Suppressor macrophage (primary cell): Measurements from ENCODE around the gene DOC2A.
A peak's percentile ranks its signal among the peaks of the same experiment; 100 is the strongest.
"Not testable (repeated sequence)": the region's sequence is repeated elsewhere in the genome, so short reads cannot be mapped to it uniquely, and the experiment has no call there.

Source experiments
- DNase-seq, 4 experiments: peaks; one replicate each; pipeline ENCODE4 v3.0.0-alpha.2; 2020 to 2022

DOC2A gene

DNA sequence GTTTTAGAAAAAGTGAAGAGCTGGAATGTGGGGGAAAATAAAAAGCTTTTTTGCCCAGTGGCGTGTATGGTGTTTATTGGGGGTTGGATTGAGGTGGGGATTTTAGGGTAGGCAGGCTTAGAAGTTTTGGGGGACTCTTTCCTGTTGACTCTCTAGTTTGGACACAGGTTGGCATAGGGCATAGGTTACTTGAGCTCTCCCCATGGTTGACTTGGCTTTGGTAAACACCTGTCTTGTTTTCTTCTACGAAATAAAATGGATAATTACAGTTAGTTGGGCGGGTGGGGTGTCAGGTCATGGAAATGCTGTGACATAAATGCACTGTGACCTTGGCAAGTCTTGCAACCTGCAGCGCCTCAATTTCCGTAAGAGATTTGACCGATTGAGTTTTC is 37.8 kb downstream of the DOC2A start:
- DNase-seq: no peak

- peak in 1 of 4 experiments; percentile 17 for DNase-seq
These were observed 38.3 kb downstream of the DOC2A start for GRCh38 chr16:29972500-29972899.

DNA sequence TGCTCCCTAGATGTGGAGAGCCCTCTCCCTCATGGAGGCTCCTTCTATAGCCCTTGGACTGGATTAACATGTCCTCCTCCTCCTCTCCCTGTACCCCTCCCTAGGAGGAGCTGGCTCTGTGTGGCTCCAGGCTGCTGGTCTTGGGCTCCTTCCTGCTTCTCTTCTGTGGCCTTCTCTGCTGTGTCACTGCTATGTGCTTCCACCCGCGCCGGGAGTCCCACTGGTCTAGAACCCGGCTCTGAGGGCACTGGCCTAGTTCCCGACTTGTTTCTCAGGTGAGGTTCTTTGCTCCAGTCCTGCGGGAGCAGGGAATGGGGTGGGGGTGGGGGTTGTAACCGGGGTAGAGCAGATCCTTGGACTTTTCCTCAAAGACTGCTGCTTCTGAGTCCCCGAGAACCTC is 39.5 kb downstream of the DOC2A start:
- DNase-seq: no peak

DNA sequence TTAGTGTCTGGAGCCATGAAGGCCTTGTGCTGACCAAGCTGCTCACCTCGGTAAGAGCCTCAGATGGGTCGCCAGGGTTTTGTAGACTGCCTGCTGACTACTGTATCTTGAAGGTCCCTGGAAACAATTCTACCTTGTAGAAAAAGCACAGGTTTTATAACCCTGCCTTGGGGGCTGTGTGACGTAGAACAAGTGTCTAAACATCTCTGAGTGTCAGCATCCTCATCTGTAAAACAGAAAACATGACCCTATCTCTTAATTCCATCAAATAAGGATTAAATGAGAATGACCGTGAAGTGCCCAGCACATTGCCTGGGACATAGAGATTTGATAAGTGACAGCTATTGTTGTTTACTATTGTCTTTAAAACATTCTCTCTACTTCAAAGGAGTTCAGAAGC is 42.6 kb downstream of the DOC2A start:
- no peak for DNase-seq

GRCh38 chr16:29963021-29963743 is 47.6 kb downstream of the DOC2A start:
- no peak for DNase-seq

GRCh38 chr16:29962344-29962994 is 48.4 kb downstream of the DOC2A start:
- DNase-seq: peak; percentile 69 to 81 (median 76)

DNA sequence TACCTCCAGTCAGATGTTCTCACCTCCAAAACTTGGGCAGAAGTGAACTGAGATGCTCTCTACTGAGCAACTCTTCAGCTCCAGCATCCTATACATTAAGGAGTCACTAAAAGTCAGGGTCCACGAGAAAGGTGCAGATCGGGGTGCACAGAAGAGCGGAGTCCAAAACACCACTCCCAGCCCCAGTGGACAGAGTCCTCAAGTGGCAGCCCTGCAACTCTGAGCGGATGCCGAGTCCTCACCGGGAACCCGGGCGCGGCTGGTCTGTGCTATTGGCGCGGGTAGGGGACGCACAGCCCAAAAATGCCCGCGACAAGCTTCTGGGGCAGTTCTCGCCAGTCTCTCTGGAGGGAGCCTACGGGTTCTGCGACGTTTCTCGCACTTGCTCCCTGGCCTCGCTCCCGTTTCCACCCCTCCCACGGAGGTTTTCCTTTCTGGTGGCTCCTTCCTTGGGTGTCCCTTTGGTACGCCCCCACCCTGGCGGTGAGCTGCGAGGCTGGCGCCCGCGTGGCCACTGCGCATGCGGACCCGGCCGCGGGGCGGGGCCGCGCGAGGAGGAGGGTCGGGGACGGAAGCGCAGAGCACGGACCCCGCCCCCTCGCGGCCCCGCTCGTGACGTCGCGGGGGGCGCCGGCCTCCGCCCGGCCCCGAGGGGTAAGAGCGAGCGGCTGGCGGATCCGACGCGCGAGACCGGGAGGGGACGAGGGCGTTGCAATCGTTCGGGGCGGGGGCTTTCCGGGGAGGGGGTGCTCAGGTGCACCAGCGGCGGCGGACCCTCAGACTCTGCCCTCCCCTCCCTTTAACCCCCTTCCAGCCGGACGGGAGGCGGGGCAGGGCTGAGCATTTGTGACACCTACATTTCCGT is 49.1 kb downstream of the DOC2A start, which contains the start of gene TMEM219:
Gene TMEM219 (plus strand): TSS at position 601 of the 865 bp plus-strand sequence. CDS start 1,065 bp downstream, outside the sequence.
- peak; percentile 95 to 98 (median 98) for DNase-seq

GRCh38 chr16:29961127-29961478 is 49.7 kb downstream of the DOC2A start:
- DNase-seq: peak in 1 of 4 experiments; percentile 5

- DNase-seq: not testable (repeated sequence)
These were observed 51.0 kb downstream of the DOC2A start for GRCh38 chr16:29959821-29960220.

- DNase-seq: no peak
These were observed 51.5 kb downstream of the DOC2A start for GRCh38 chr16:29959293-29959692.

- DNase-seq: no peak
These were observed 52.1 kb downstream of the DOC2A start for GRCh38 chr16:29958756-29959155.
